Erythroblast (primary cell): ENCODE results near the gene MTA2.

Experiments used
- GATA1 ChIP-seq: IDR thresholded peaks from 2 replicates; pipeline ENCODE4 v1.6.1; 2011; ENCODE audit warnings: low read depth, mild to moderate bottlenecking, control low read depth, low read length, moderate library complexity
- POLR2A ChIP-seq: IDR thresholded peaks from 2 replicates; pipeline ENCODE4 v1.6.1; 2011; ENCODE audit warnings: mild to moderate bottlenecking, low read length

DNA sequence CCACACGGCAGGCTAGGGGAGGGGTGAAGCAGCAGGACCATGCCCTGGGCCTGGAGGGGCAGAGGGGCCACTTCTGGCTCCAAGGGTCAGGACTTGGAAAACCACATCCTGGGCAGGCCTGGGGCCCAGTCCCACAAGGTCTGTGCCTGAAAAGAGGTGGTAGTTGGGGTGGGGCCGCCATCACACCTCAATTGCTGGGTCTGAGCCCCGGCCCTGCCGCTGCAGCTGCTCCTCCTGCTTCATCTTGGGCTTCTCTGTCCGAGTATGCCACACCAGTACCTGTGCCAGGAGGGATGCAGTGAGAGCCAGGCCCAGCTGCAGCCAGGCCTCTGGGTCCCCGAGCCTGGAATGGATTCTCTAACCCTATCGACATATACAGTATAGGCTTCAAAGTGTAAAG lies 13.9 kb upstream of the MTA2 start:
- TF ChIP-seq POLR2A (no peak), GATA1 (no peak)
